Dendritic cell treated with granulocyte-macrophage colony-stimulating factor and Interleukin-4, amounts not matched to agents 40 ng/mL and 50 ng/mL, for 4 days (primary cell): ENCODE data around the gene PHACTR3.
"Not testable (repeated sequence)": the region's sequence is repeated elsewhere in the genome, so short reads cannot be mapped to it uniquely, and the experiment has no call there.

ENCODE experiments used
- H3K27ac Mint-ChIP-seq: one replicate; pipeline ENCODE4 v1.8.0; 2022; ENCODE audit warnings: mild to moderate bottlenecking, mixed read lengths
- H3K27me3 Mint-ChIP-seq: one replicate; pipeline ENCODE4 v1.8.0; 2022; ENCODE audit warnings: mild to moderate bottlenecking, mixed read lengths
- H3K36me3 Mint-ChIP-seq: one replicate; pipeline ENCODE4 v1.8.0; 2022; ENCODE audit warnings: low read depth, mixed read lengths
- H3K4me1 Mint-ChIP-seq: one replicate; pipeline ENCODE4 v1.8.0; 2022; ENCODE audit warnings: low read depth, mixed read lengths
- H3K4me3 Mint-ChIP-seq: one replicate; pipeline ENCODE4 v1.8.0; 2022; ENCODE audit warnings: mild to moderate bottlenecking, moderate library complexity, mixed read lengths
- H3K9me3 Mint-ChIP-seq: one replicate; pipeline ENCODE4 v1.8.0; 2022; ENCODE audit warnings: mixed read lengths
- intact Hi-C: fragments of 100-400 bp; cut with micrococcal nuclease; formaldehyde crosslinking; loops from one replicate; pipeline ENCODE4 v1.15.0; 2022

PHACTR3 gene

GRCh38 chr20:59603781-59604541, at the start of gene PHACTR3:
Gene PHACTR3 (plus strand): TSS chr20:59604540. CDS start chr20:59605015, 475 bp downstream.
- H3K27me3 Mint-ChIP-seq: peaks cover 84% of the 10 kb centered on the region
- no peaks in the 10 kb centered on the region for H3K4me1 Mint-ChIP-seq
- no peak within 1 kb of the TSS for H3K27ac Mint-ChIP-seq
- H3K36me3 Mint-ChIP-seq: no peaks in the 10 kb centered on the region
- H3K9me3 Mint-ChIP-seq: no peaks in the 10 kb centered on the region
- intact Hi-C loops: no loop called here
- no peak within 1 kb of the TSS for H3K4me3 Mint-ChIP-seq

- H3K27ac Mint-ChIP-seq, H3K27me3 Mint-ChIP-seq, intact Hi-C loops, H3K4me1 Mint-ChIP-seq, H3K4me3 Mint-ChIP-seq, H3K9me3 Mint-ChIP-seq, H3K36me3 Mint-ChIP-seq: not testable (repeated sequence)
Measured at GRCh38 chr20:59557733-59558529, 46.4 kb upstream of the PHACTR3 start.

GRCh38 chr20:59559024-59559817, 45.1 kb upstream of the PHACTR3 start:
- H3K27me3 Mint-ChIP-seq: peaks cover 10% of the 10 kb centered on the region
- intact Hi-C loops: no loop called here

GRCh38 chr20:59559863-59560262, 44.5 kb upstream of the PHACTR3 start:
- Mint-ChIP-seq H3K36me3 (no peaks in the 10 kb centered on the region), H3K9me3 (no peaks in the 10 kb centered on the region), H3K27ac (no peak overlapping the region), H3K4me3 (no peak overlapping the region), H3K27me3 (peaks cover 10% of the 10 kb centered on the region), H3K4me1 (no peaks in the 10 kb centered on the region)
- intact Hi-C loops: no loop called here

More at GRCh38 chr20:59559024-59559817, 45.1 kb upstream of the PHACTR3 start:
- H3K36me3 Mint-ChIP-seq: no peaks in the 10 kb centered on the region
- no peak overlapping the region for H3K4me3 Mint-ChIP-seq
- H3K27ac Mint-ChIP-seq: no peak overlapping the region
- no peaks in the 10 kb centered on the region for H3K9me3 Mint-ChIP-seq
- H3K4me1 Mint-ChIP-seq: no peaks in the 10 kb centered on the region

GRCh38 chr20:59560588-59561227, 43.6 kb upstream of the PHACTR3 start:
- Mint-ChIP-seq H3K36me3 (no peaks in the 10 kb centered on the region), H3K9me3 (no peaks in the 10 kb centered on the region), H3K27ac (no peak overlapping the region), H3K27me3 (peaks cover 9% of the 10 kb centered on the region), H3K4me1 (no peaks in the 10 kb centered on the region), H3K4me3 (no peak overlapping the region)
- intact Hi-C loops: no loop called here

- Mint-ChIP-seq H3K4me1 (no peaks in the 10 kb centered on the region), H3K4me3 (no peak overlapping the region), H3K27me3 (peaks cover 8% of the 10 kb centered on the region)
Measured at GRCh38 chr20:59561228-59561605, 43.1 kb upstream of the PHACTR3 start.

GRCh38 chr20:59561614-59562277, 42.6 kb upstream of the PHACTR3 start:
- Mint-ChIP-seq H3K27me3 (peaks cover 8% of the 10 kb centered on the region), H3K9me3 (no peaks in the 10 kb centered on the region), H3K36me3 (no peaks in the 10 kb centered on the region), H3K27ac (no peak overlapping the region), H3K4me1 (no peaks in the 10 kb centered on the region), H3K4me3 (no peak overlapping the region)
- intact Hi-C loops: no loop called here

More at GRCh38 chr20:59561228-59561605, 43.1 kb upstream of the PHACTR3 start:
- no peak overlapping the region for H3K27ac Mint-ChIP-seq
- intact Hi-C loops: no loop called here
- no peaks in the 10 kb centered on the region for H3K36me3 Mint-ChIP-seq
- H3K9me3 Mint-ChIP-seq: no peaks in the 10 kb centered on the region

- no peaks in the 10 kb centered on the region for H3K4me1 Mint-ChIP-seq
- no peaks in the 10 kb centered on the region for H3K36me3 Mint-ChIP-seq
- H3K9me3 Mint-ChIP-seq: no peaks in the 10 kb centered on the region
- peaks cover 6% of the 10 kb centered on the region for H3K27me3 Mint-ChIP-seq
- no peak overlapping the region for H3K4me3 Mint-ChIP-seq
- H3K27ac Mint-ChIP-seq: no peak overlapping the region
- intact Hi-C loops: no loop called here
Measured at GRCh38 chr20:59564171-59564570, 40.2 kb upstream of the PHACTR3 start.

- no peaks in the 10 kb centered on the region for H3K9me3 Mint-ChIP-seq
- H3K36me3 Mint-ChIP-seq: no peaks in the 10 kb centered on the region
- intact Hi-C loops: no loop called here
- no peak overlapping the region for H3K27ac Mint-ChIP-seq
- H3K27me3 Mint-ChIP-seq: peaks cover 10% of the 10 kb centered on the region
- no peak overlapping the region for H3K4me3 Mint-ChIP-seq
- no peaks in the 10 kb centered on the region for H3K4me1 Mint-ChIP-seq
Measured at GRCh38 chr20:59564943-59565342, 39.4 kb upstream of the PHACTR3 start.

- no peaks in the 10 kb centered on the region for H3K4me1 Mint-ChIP-seq
- intact Hi-C loops: no loop called here
Measured at GRCh38 chr20:59565768-59566461, 38.4 kb upstream of the PHACTR3 start.

GRCh38 chr20:59566631-59567524, 37.5 kb upstream of the PHACTR3 start:
- H3K9me3 Mint-ChIP-seq: no peaks in the 10 kb centered on the region
- peaks cover 2% of the 10 kb centered on the region for H3K4me1 Mint-ChIP-seq
- peaks cover 15% of the 10 kb centered on the region for H3K27me3 Mint-ChIP-seq
- H3K36me3 Mint-ChIP-seq: no peaks in the 10 kb centered on the region
- intact Hi-C loops: no loop called here
- H3K4me3 Mint-ChIP-seq: no peak overlapping the region
- H3K27ac Mint-ChIP-seq: no peak overlapping the region

More at GRCh38 chr20:59565768-59566461, 38.4 kb upstream of the PHACTR3 start:
- H3K36me3 Mint-ChIP-seq: no peaks in the 10 kb centered on the region
- H3K4me3 Mint-ChIP-seq: no peak overlapping the region
- peaks cover 11% of the 10 kb centered on the region for H3K27me3 Mint-ChIP-seq
- H3K9me3 Mint-ChIP-seq: no peaks in the 10 kb centered on the region
- no peak overlapping the region for H3K27ac Mint-ChIP-seq
